WTC11 (cell line): ENCODE measurements around the gene CNTNAP5.

Experiments used
- ARID4B ChIP-seq: sonication (generic); formaldehyde crosslinking; IDR thresholded peaks from 2 replicates; pipeline ENCODE4 v1.8.0; 2023; ENCODE audit warnings: missing genetic modification reagents, mild to moderate bottlenecking, borderline replicate concordance
- ATF6 ChIP-seq: sonication (generic); formaldehyde crosslinking; IDR thresholded peaks from 2 replicates; pipeline ENCODE4 v1.8.1; 2023; ENCODE audit warnings: mild to moderate bottlenecking, missing genetic modification reagents
- CTCF ChIP-seq: fragments of 200-600 bp; IDR thresholded peaks from 2 replicates; pipeline ENCODE4 v1.8.0; 2022; ENCODE audit warnings: antibody characterized with exemption
- FOXJ3 ChIP-seq: sonication (generic); formaldehyde crosslinking; IDR thresholded peaks from 2 replicates; pipeline ENCODE4 v1.9.0; 2021; ENCODE audit warnings: missing genetic modification reagents, mild to moderate bottlenecking, borderline replicate concordance
- IRF2 ChIP-seq: sonication (generic); formaldehyde crosslinking; IDR thresholded peaks from 2 replicates; pipeline ENCODE4 v1.8.0; 2022; ENCODE audit warnings: low read depth, missing genetic modification reagents, borderline replicate concordance
- JUN ChIP-seq: sonication (generic); formaldehyde crosslinking; IDR thresholded peaks from 2 replicates; pipeline ENCODE4 v1.8.0; 2023; ENCODE audit warnings: mild to moderate bottlenecking, missing genetic modification reagents
- MLX ChIP-seq: sonication (generic); formaldehyde crosslinking; IDR thresholded peaks from 2 replicates; pipeline ENCODE4 v1.8.1; 2023; ENCODE audit warnings: mild to moderate bottlenecking, missing genetic modification reagents, moderate library complexity
- NFYB ChIP-seq: sonication (generic); formaldehyde crosslinking; conservative IDR thresholded peaks from 2 replicates; pipeline ENCODE4 v1.8.0; 2022; ENCODE audit warnings: low read depth, missing genetic modification reagents
- ZNF416 ChIP-seq: fragments of 250-450 bp; sonication (Bioruptor Pico); IDR thresholded peaks from 2 replicates; pipeline ENCODE4 v1.9.0; 2021; ENCODE audit warnings: mild to moderate bottlenecking, inconsistent platforms
- ZNF532 ChIP-seq: fragments of 250-450 bp; sonication (Bioruptor Pico); IDR thresholded peaks from 2 replicates; pipeline ENCODE4 v1.9.0; 2021; ENCODE audit warnings: mild to moderate bottlenecking, borderline replicate concordance

- TF ChIP-seq CTCF: no peak
- no peak for TF ChIP-seq ZNF532 (CRISPR knock-in tag)
- TF ChIP-seq IRF2: no peak
- TF ChIP-seq FOXJ3: no peak
- no peak for TF ChIP-seq JUN
- no peak for TF ChIP-seq NFYB (CRISPR knock-in tag)
- no peak for TF ChIP-seq MLX (CRISPR knock-in tag)
- TF ChIP-seq ARID4B: no peak
- no peak for TF ChIP-seq ZNF416 (CRISPR knock-in tag)
- no peak for TF ChIP-seq ATF6 (CRISPR knock-in tag)
Observed at GRCh38 chr2:124911560-124911959, 886.5 kb downstream of the CNTNAP5 start.
